Activated CD4-positive, alpha-beta T cell treated with anti-CD3 and anti-CD28 coated beads for 24 hours (primary cell): Measurements from ENCODE around the gene CCDC187.
"Not testable (repeated sequence)": the region's sequence is repeated elsewhere in the genome, so short reads cannot be mapped to it uniquely, and the experiment has no call there.

Experiments used
- DNase-seq, 2 donors: peaks; one replicate each; pipeline ENCODE4 v3.0.0-alpha.2; 2020; ENCODE audit warnings: low read depth in 2 of 2

CCDC187 gene

DNA sequence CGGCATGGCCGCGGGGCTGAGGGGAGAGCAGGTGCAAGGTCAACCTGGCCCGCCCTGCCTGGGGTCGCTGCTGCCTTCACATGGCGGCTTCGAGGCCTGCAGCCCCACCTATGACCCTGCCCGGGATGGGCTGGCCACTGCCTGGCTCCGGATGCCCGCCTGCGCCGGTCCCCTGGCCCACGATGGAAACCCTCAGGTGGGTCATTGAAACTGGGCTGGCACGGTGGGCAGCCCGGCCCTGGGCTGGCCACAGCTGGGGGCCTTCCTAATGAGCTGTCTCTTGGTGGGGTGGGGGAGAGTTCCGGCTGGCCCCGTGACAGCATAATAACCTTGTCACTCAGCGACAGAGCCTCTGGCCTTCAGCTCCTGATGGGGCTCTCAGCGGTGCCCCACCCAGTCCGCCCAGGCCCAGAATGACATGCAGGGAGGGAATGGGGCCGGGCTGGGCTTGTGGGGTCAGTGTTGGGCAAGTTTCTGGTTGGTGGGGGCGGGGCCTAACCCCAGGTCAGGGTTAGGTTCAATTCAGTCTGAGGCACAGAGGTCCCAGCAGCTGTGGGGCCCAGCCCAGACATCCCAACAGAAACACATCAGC is at the start of gene CCDC187:
Gene CCDC187 (minus strand): TSS at position 270 of the 592 bp plus-strand sequence. CDS start 264 bp downstream, at position 6.
- DNase-seq: no peak

GRCh38 chr9:136353088-136353487 is 49.2 kb upstream of the CCDC187 start:
- DNase-seq: no peak

DNA sequence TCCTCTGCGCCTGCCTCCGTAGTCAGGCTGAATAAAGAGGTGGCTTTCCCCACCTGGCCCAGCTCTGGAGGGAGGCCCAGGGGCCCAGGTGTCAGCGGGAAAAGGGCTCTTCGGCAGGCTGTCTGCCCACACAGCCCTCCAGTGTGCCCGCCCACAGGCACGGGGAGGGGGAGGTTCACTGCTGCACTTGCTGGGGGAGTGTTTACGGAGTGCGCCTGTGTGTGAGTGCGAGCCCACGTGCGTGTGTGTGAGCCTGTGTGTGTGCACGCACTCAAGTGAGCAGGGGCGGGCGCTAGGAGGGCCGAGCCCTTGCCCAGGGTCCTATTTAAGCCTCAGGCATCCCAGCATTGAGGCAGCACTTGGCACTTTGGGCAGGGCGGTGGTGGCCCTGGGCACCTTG is 48.8 kb upstream of the CCDC187 start:
- no peak for DNase-seq

DNA sequence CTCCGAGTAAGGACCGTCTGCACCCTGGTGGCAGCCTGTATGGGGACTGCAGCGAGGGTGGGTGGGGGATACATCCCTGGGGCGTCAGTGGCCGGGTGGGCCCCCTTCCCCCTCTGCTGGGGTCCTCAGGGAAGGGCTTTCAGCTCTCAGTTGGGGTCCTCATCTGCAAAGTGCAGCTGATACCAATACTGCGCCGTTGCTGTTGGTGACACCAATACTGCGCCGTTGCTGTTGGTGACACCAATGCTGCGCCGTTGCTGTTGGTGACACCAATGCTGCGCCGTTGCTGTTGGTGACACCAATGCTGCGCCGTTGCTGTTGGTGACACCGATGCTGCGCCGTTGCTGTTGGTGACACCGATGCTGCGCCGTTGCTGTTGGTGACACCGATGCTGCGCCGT is 48.0 kb upstream of the CCDC187 start:
- DNase-seq: not testable (repeated sequence)

DNA sequence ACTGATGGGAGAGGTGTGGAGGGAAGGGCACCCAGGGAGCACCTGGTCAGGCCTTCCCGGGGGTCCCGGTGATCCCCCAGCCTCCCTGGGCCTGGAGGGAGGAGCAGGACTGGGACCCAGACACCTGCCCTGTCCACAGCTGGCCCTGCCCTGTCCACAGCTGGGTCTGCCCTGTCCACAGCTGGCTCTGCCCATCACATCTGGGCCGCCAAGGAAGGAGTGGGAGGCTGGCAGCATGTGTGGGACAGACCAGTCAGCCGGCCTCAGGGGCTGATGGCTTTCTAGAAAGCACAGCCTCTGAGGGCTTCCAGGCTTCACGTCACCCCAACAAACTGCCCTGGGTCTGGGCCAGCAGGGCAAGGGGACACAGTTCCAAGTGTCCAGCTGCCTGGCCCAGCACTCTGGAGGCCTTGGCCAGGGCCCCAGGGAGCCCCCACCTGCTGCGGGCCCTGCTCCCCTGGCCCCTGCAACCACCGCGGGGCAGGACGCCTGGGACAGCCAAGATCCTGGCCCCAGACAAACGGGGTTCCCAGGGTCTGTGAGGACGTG is 47.4 kb upstream of the CCDC187 start:
- DNase-seq: no peak

GRCh38 chr9:136349546-136349945 is 45.7 kb upstream of the CCDC187 start:
- no peak for DNase-seq

DNA sequence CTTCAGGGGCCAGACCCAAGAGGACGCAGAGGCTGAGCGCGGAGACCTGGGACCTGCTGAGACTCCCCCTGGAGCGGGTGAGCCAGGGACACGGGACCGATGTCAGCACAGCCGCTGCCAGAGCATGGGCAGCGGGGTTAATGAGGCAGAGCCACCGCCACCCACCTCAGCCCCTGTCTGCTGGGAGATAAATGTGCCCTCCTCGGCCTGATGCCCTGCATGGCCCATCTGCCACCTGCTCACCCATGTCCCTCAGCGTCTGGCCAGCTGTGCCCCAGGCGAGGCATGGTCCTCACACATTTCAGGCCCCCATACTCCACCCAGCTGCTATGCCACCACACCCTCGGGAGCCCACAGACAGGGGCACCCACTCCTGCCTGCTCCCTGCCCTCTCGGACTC is 44.8 kb upstream of the CCDC187 start:
- DNase-seq: no peak

DNA sequence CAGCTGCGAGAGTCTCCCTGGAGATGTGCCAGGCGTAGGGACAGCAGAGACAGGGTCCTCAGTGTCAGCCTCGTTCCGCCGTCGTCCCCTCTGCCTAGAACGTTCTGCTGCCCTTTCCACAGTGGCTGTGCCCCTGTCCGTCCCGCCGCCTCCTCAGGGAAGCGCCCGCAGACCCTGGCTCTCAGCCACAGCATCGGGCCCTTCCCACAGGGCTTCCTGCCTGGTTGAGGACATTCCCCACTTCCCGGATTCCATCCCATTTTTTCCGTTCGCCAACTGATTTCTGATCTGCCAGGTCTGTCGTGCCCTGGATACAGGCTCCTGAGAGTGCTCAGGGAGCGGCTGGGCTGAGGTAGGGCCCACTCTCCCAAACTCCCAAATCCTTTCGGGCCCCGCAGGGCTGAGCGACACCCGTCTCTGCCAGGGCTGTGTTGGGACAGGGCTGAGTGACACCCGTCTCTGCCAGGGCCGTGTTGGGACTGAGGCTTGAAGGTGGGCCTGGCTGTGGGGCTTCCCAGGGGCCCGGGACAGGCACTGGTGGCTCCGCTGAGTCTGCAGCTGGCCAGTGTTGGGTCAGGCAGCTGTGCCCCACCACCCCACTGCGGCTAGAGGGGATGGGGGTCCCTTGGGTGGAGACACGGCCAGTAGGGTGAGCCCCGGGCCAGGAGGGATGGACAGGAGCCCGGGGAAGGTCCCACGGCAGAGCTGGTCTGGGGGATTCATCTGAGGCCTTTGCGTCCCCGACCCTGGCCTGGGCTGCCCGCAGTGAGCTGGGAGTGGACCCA is 43.8 kb upstream of the CCDC187 start:
- DNase-seq: no peak

DNA sequence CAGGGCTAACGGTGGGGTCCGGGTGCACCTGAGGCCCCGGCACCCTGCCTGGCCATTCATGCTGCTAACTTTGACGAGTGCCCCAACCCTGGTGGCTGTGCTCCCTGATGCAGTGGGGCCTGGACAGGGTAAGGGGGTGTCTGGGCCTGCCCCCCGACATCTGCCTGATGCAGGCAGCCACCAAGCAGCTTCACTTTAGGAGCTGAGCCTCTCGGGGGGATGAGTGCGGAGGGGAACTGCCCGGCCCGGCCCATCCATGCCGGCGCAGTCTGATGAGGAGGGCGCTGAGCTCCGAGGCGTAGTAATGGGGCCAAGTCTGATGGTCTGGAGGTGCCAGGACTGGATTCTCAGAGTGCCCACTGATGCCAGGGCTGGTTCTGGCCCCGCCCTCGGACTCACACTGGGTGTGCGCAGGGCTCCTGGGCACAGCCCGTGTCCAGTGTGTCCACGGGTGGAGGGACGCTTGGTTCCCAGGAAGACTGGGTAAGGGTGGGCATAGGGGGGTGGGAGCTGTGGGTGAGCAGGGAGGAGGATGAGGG is 43.1 kb upstream of the CCDC187 start:
- no peak for DNase-seq

DNA sequence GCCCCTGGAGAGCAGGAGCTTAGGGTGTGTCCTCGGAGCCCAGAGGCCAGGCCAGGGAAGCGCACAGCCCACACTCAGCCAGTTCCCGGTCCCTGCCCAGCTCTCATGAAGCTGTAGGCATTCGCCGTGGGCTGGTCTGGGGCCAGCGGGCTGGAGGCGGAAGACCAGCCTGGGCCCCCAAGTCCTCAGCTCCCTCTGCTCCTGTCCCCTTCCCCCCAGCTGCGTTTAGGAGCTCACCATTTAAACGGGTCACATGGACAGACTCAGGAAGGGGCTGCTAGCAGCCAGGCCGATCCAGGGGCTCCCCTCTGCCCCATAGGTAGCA is 42.2 kb upstream of the CCDC187 start:
- DNase-seq: no peak

DNA sequence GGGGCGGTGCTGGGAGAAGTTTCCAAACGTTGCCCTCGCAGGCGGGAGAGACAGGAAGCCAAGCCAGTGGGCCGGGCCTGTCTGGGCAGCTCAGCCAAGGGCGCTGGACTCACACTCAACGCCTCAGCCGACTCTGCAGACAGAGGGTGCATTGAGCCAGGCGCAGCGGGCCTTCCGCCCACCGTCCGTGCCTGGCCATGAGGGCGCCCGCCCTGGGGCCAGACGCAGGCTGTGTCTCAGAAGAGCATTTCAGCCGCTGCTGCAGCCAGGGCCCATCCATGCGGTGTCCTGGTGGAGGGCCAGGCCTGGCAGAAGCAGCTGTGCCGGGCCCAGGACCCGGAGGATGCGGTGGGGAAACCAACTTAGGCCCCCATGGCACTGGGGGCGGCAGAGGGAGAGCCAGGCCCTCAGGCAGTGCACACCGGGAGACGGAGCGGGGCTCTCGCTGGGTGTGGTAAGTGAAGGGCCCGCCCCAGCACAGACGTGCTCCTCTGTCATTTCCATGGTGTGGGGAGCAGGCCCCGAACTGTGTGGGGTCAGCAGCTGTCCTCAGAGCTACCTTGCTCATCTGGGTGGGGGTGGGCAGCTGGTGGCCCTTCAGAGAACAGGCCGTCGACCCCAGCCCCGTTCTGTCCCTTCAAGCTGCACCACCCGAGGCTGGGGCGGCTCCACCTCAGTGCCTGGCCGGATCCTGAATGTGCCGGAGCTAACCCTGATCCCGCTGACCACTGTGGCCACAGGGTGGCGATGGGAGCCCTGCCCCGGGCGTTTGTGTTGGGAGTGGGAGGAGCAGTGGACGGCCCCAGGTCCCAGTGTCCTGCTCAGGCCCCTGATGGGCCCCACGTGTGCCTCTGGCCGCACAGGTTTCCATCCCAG is 41.6 kb upstream of the CCDC187 start:
- DNase-seq: no peak

- DNase-seq: no peak
Observed at GRCh38 chr9:136344544-136345280, 40.8 kb upstream of the CCDC187 start.

GRCh38 chr9:136343884-136344269 is 40.0 kb upstream of the CCDC187 start:
- no peak for DNase-seq

- DNase-seq: no peak
Observed at GRCh38 chr9:136343121-136343883, 39.4 kb upstream of the CCDC187 start.

DNA sequence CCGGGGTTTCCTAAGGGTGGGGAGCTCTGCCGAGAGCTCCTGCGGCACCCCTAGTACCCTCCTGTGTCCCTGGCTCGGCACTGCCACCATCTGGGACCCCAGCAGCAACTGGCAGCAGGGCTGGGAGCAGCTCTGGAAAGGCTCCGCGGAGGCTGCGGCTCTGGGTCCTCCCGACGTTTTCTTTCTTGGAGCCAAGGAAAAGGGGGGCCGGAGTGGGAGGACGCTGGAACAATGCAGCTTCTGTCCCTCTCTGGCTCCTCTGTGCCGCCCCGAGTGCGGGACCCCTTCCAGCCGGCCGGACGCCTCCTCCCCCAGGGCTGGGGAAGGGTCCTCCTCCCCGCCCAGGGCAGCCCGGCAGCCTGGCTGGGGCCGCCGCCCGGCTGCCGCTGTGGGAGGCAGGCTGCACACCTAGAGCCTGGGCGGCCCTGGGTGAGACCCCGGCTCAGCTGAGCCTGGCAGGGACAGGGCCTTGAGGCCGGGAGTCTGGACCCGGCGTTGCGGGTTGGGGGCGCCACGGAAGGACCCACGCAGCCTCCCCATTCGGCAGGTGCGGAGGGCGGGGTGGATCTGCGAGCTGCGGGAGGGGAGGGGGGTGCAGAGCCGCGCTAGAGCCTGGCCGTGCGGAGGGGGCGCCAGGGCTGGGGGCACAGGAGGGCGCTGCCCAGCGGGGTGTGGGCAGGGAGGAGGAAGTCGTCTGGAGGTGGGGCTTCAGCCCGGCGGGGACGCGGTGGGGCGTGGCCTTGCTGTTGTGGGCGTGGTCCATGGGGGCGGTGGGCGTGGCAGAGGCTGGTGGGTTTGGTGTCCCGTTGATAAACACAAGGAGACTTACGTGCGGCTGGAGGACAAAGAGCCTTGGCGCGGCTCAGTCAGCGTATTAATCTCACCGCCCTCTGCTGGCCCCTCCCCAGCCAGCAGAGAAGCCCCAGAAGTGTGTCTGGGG is 38.6 kb upstream of the CCDC187 start:
- DNase-seq: peak; percentile 40 to 60

- no peak for DNase-seq
Observed at GRCh38 chr9:136341769-136342168, 37.9 kb upstream of the CCDC187 start.

- no peak for DNase-seq
Observed at GRCh38 chr9:136341042-136341655, 37.3 kb upstream of the CCDC187 start.

DNA sequence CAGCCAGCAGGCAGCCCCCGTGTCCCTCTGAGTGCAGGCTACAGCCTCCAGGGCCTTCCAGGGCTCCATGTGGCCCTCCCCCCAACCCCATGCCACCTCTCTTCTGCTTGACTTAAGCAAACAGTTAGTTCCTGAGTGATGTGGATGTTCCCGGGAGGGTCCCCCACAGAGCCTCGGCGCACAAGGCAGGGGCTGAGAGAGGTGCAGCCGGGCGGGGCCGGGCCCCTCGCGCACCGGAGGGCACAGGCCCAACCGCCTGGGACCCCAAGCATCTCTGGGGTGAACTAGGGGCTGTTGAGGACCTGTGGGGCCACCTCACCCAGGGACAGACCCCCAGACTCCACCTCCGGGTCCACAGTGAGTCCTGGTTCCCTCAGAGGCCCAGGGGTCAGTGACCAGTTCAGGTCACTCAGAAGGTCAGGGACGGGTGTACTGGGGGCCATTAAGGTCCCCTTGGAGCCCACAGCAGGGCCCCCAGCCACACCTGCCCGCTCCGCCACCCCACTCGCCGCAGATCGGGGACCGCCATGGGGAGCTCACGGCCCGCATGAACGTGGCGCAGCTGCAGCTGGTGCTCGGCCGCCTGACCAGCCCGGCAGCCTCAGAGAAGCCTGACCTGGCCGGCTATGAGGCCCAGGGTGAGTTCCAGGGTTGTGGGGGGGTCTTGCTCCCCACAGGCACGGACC is 36.6 kb upstream of the CCDC187 start:
- DNase-seq: no peak

DNA sequence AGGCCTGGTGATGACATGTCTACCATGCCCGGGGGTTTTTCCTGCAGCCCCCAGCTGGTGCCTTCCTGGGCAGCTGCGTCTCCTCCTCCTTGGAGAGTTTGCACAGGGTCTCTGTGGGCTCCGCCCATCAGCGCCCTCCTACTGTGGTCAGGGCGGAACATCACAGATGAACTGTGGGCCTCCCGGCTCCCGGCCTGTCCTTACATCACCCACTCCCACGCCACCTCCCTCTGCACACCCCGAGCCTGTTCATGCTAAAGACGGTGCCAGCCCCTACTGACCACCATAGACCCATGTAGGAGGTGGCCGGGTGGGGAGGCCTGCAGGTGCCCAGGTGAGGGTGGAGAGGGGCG is 36.0 kb upstream of the CCDC187 start:
- no peak for DNase-seq
